ENCODE data around the gene FOXO3.
"Not testable (repeated sequence)": the region's sequence is repeated elsewhere in the genome, so short reads cannot be mapped to it uniquely, and the experiment has no call there.

FOXO3 gene

GRCh38 chr6:108666656-108667260, 106.0 kb downstream of the FOXO3 start:
- DNase-seq, result peak; percentile 17

GRCh38 chr6:108667993-108668392, 107.3 kb downstream of the FOXO3 start:
- DNase-seq, result no peak

- DNase-seq, result no peak
These were observed 109.0 kb downstream of the FOXO3 start for GRCh38 chr6:108669673-108670072.

GRCh38 chr6:108671175-108671574, 110.5 kb downstream of the FOXO3 start:
- DNase-seq, result no peak

GRCh38 chr6:108671790-108672189, 111.1 kb downstream of the FOXO3 start:
- no peak for DNase-seq

GRCh38 chr6:108672641-108673040, 111.9 kb downstream of the FOXO3 start:
- no peak for DNase-seq

- no peak for DNase-seq
These were observed 112.4 kb downstream of the FOXO3 start for GRCh38 chr6:108673153-108673552.

- no peak for DNase-seq
These were observed 112.9 kb downstream of the FOXO3 start for GRCh38 chr6:108673602-108674001.

GRCh38 chr6:108675226-108676200, 114.8 kb downstream of the FOXO3 start:
- no peak for DNase-seq

GRCh38 chr6:108676555-108676954, 115.8 kb downstream of the FOXO3 start:
- DNase-seq, result no peak

GRCh38 chr6:108677357-108677756, 116.6 kb downstream of the FOXO3 start:
- no peak for DNase-seq

GRCh38 chr6:108677894-108678293, 117.2 kb downstream of the FOXO3 start:
- no peak for DNase-seq

GRCh38 chr6:108680314-108680713, 119.6 kb downstream of the FOXO3 start:
- not testable (repeated sequence) for DNase-seq

- DNase-seq, result not testable (repeated sequence)
These were observed 121.0 kb downstream of the FOXO3 start for GRCh38 chr6:108681721-108682120.

- not testable (repeated sequence) for DNase-seq
These were observed 121.8 kb downstream of the FOXO3 start for GRCh38 chr6:108682383-108683119.

GRCh38 chr6:108683976-108684375, 123.3 kb downstream of the FOXO3 start:
- DNase-seq, result not testable (repeated sequence)

GRCh38 chr6:108684771-108685329, 124.1 kb downstream of the FOXO3 start:
- DNase-seq, result no peak

GRCh38 chr6:108685970-108686369, 125.3 kb downstream of the FOXO3 start:
- DNase-seq, result no peak

GRCh38 chr6:108686896-108687295, 126.2 kb downstream of the FOXO3 start:
- no peak for DNase-seq

GRCh38 chr6:108687921-108688320, 127.2 kb downstream of the FOXO3 start:
- DNase-seq, result no peak

- no peak for DNase-seq
These were observed 128.8 kb downstream of the FOXO3 start for GRCh38 chr6:108689272-108690161.

All from NCI-H524 treated with DMSO at 0.1 percent for 48 hours (cell line).